Activated CD8-positive, alpha-beta T cell treated with anti-CD3 and anti-CD28 coated beads for 36 hours (primary cell): ENCODE data around the gene GARIN3. TPM values are rescaled to one million over a fixed set of nuclear protein-coding genes. Genes with fewer than 3 reads are reported as not detected.

Experiments used
- ATAC-seq: fragments of 200-7000 bp; cut with Tn5 transposase; one replicate; pipeline ENCODE4 v1.10.0; 2021; ENCODE audit warnings: mild to moderate bottlenecking, moderate library complexity
- CTCF ChIA-PET: fragments of 350-600 bp; sonication (Branson Sonifier 250); formaldehyde crosslinking; loops from one replicate; lab custom pipeline; 2021; ENCODE audit warnings: antibody characterized with exemption; lab: Charles Lee
- POLR2A ChIA-PET: fragments of 350-600 bp; sonication (Branson Sonifier 250); formaldehyde crosslinking; loops from one replicate; lab custom pipeline; 2021; ENCODE audit warnings: antibody characterized with exemption; lab: Charles Lee
- DNase-seq: peaks from one replicate; pipeline ENCODE4 v3.0.0-alpha.2; 2020
- H3K27ac Mint-ChIP-seq: one replicate; pipeline ENCODE4 v1.8.0; 2021; ENCODE audit warnings: mild to moderate bottlenecking, mixed read lengths
- H3K27me3 Mint-ChIP-seq: one replicate; pipeline ENCODE4 v1.8.0; 2021; ENCODE audit warnings: mixed read lengths
- H3K36me3 Mint-ChIP-seq: one replicate; pipeline ENCODE4 v1.8.0; 2021; ENCODE audit warnings: low read depth, mixed read lengths
- H3K4me1 Mint-ChIP-seq: one replicate; pipeline ENCODE4 v1.8.0; 2021; ENCODE audit warnings: low read depth, mixed read lengths
- H3K4me3 Mint-ChIP-seq: one replicate; pipeline ENCODE4 v1.8.0; 2021; ENCODE audit warnings: mild to moderate bottlenecking, moderate library complexity, mixed read lengths
- H3K9me3 Mint-ChIP-seq: one replicate; pipeline ENCODE4 v1.8.0; 2021; ENCODE audit warnings: mixed read lengths
- CTCF ChIP-seq: fragments of 200-600 bp; IDR thresholded peaks from one replicate; pipeline ENCODE4 v1.8.0; 2022; ENCODE audit warnings: antibody characterized with exemption, mild to moderate bottlenecking
- intact Hi-C: fragments of 100-400 bp; cut with micrococcal nuclease; formaldehyde crosslinking; loops from one replicate; pipeline ENCODE4 v1.10.0; 2022
- total RNA-seq, 2 experiments: library from RNA; stranded (reverse); gene quantifications; one replicate each; pipeline ENCODE4 v1.2.3, GENCODE V29; 2021

GARIN3 gene
- total RNA-seq, 2 experiments from 2014 or later: 0.77 to 1.1 TPM

GRCh38 chr5:157175071-157175612, 9.1 kb upstream of the GARIN3 start:
- intact Hi-C loops: no loop called here
- ChIA-PET POLR2A (interaction anchor here (0.6 to 55.7 kb wide), 6 partner anchors 10 to 98 kb away, joined by 3 to 1980 read pairs (median 144); partner anchors contain the start of genes GARIN3 and ITK), CTCF (interaction anchor here (0.7 to 6.2 kb wide), 7 partner anchors 8 to 124 kb away, joined by 3 to 39 read pairs (median 5); no protein-coding TSS in a partner anchor)
- Mint-ChIP-seq H3K27me3 (no peaks in the 10 kb centered on the region), H3K27ac (peak overlapping the region; percentile 89), H3K4me3 (peak overlapping the region; percentile 37), H3K36me3 (peaks cover 17% of the 10 kb centered on the region), H3K9me3 (peaks cover 11% of the 10 kb centered on the region), H3K4me1 (peaks cover 84% of the 10 kb centered on the region)
- ATAC-seq: peak; percentile 32
- no peak for TF ChIP-seq CTCF
- peak; percentile 79 for DNase-seq

GRCh38 chr5:157172403-157172802, 6.3 kb upstream of the GARIN3 start:
- H3K36me3 Mint-ChIP-seq: peaks cover 25% of the 10 kb centered on the region

GRCh38 chr5:157168286-157168685, 2.2 kb upstream of the GARIN3 start:
- no peaks in the 10 kb centered on the region for H3K27me3 Mint-ChIP-seq
- TF ChIP-seq CTCF: no peak
- peaks cover 15% of the 10 kb centered on the region for H3K9me3 Mint-ChIP-seq
- CTCF ChIA-PET: interaction anchor here (0.9 to 2.5 kb wide), 7 partner anchors 11 to 160 kb away, joined by 3 to 12 read pairs (median 5); no protein-coding TSS in a partner anchor
- no peak overlapping the region for H3K4me3 Mint-ChIP-seq
- peaks cover 78% of the 10 kb centered on the region for H3K4me1 Mint-ChIP-seq
- DNase-seq: no peak
- peak overlapping the region; percentile 68 for H3K27ac Mint-ChIP-seq
- intact Hi-C loops: no loop called here
- no peak for ATAC-seq
- H3K36me3 Mint-ChIP-seq: peaks cover 24% of the 10 kb centered on the region
- POLR2A ChIA-PET: interaction anchor here (0.6 to 50.1 kb wide), 6 partner anchors 15 to 133 kb away, joined by 3 to 1980 read pairs (median 5); partner anchors contain the start of genes ITK and MED7

More at GRCh38 chr5:157172403-157172802, 6.3 kb upstream of the GARIN3 start:
- peaks cover 15% of the 10 kb centered on the region for H3K9me3 Mint-ChIP-seq
- CTCF ChIA-PET: interaction anchor here (0.8 to 6.2 kb wide), 9 partner anchors 10 to 140 kb away, joined by 3 to 39 read pairs (median 4); no protein-coding TSS in a partner anchor
- H3K4me1 Mint-ChIP-seq: peaks cover 82% of the 10 kb centered on the region
- peak overlapping the region; percentile 93 for H3K27ac Mint-ChIP-seq
- no peak for TF ChIP-seq CTCF
- peak; percentile 98 for DNase-seq
- no peaks in the 10 kb centered on the region for H3K27me3 Mint-ChIP-seq
- POLR2A ChIA-PET: interaction anchor here (0.6 to 50.1 kb wide), 5 partner anchors 20 to 559 kb away, joined by 3 to 1980 read pairs (median 6); partner anchors contain the start of genes ITK and MED7
- intact Hi-C loops: loop anchor here (5.0 kb wide), 1 partner anchor 100 kb away; no protein-coding TSS in a partner anchor
- peak; percentile 92 for ATAC-seq
- peak overlapping the region; percentile 62 for H3K4me3 Mint-ChIP-seq

- Mint-ChIP-seq H3K4me3 (peak overlapping the region; percentile 56), H3K27me3 (no peaks in the 10 kb centered on the region), H3K36me3 (peaks cover 24% of the 10 kb centered on the region), H3K4me1 (peaks cover 72% of the 10 kb centered on the region), H3K9me3 (peaks cover 15% of the 10 kb centered on the region), H3K27ac (peak overlapping the region; percentile 88)
- POLR2A ChIA-PET: interaction anchor here (1.9 to 50.1 kb wide), 3 partner anchors 14 to 34 kb away, joined by 7 to 1980 read pairs (median 280); partner anchors contain the start of genes ITK and MED7
- CTCF ChIA-PET: interaction anchor here (0.9 to 2.5 kb wide), 12 partner anchors 8 to 161 kb away, joined by 3 to 12 read pairs (median 4); partner anchors contain the start of gene ITK
- TF ChIP-seq CTCF: no peak
- ATAC-seq (peak; percentile 75), DNase-seq (peak; percentile 41)
- intact Hi-C loops: no loop called here
Measured at GRCh38 chr5:157167214-157167621, 1.2 kb upstream of the GARIN3 start.
